Endothelial cell (in vitro differentiated cells): ENCODE data around the gene ZDHHC18. TPM values are rescaled to one million over a fixed set of nuclear protein-coding genes. Genes with fewer than 3 reads are reported as not detected.
A peak's percentile ranks its signal among the peaks of the same experiment; 100 is the strongest.

Experiments
- DNase-seq: peaks from one replicate; pipeline ENCODE4 v3.0.0; 2021; ENCODE audit warnings: low spot score
- H3K27ac Mint-ChIP-seq: one replicate; pipeline ENCODE4 v1.8.0; 2021; ENCODE audit warnings: mixed read lengths, inconsistent platforms; ENCODE audit not compliant: unreplicated experiment
- H3K27me3 Mint-ChIP-seq: one replicate; pipeline ENCODE4 v1.8.0; 2021; ENCODE audit warnings: mild to moderate bottlenecking, moderate library complexity, mixed read lengths, inconsistent platforms; ENCODE audit not compliant: unreplicated experiment
- H3K36me3 Mint-ChIP-seq: one replicate; pipeline ENCODE4 v1.8.0; 2021; ENCODE audit warnings: mild to moderate bottlenecking, low read depth, mixed read lengths, inconsistent platforms; ENCODE audit not compliant: unreplicated experiment
- H3K4me1 Mint-ChIP-seq: one replicate; pipeline ENCODE4 v1.8.0; 2021; ENCODE audit warnings: mild to moderate bottlenecking, mixed read lengths, inconsistent platforms; ENCODE audit not compliant: unreplicated experiment
- H3K4me3 Mint-ChIP-seq: one replicate; pipeline ENCODE4 v1.8.0; 2021; ENCODE audit warnings: mild to moderate bottlenecking, mixed read lengths, inconsistent platforms; ENCODE audit not compliant: unreplicated experiment
- H3K9me3 Mint-ChIP-seq: one replicate; pipeline ENCODE4 v1.8.0; 2021; ENCODE audit warnings: mixed read lengths, inconsistent platforms; ENCODE audit not compliant: unreplicated experiment
- total RNA-seq: library from RNA; stranded (reverse); fragmentation: NEBNext Ultra II Directional; extraction: Animal tissue kit (Norgen Biotek cat#: 25700); gene quantifications from one replicate; pipeline ENCODE4 v1.2.1, GENCODE V29; 2021; ENCODE audit not compliant: unreplicated experiment
- TF ChIP-seq, protein P1 (sequence below): fragments of 200-600 bp; sonication (generic); IDR thresholded peaks from one replicate; pipeline ENCODE4 v1.5.0; 2021; ENCODE audit warnings: antibody characterized with exemption; ENCODE audit not compliant: unreplicated experiment

The ZDHHC18 gene
- total RNA-seq, 1 donor from 2014 or later = 32.4 TPM

GRCh38 chr1:26782521-26783212 lies 43.8 kb upstream of the ZDHHC18 start:
- H3K9me3 Mint-ChIP-seq = no peaks in the 10 kb centered on the region
- TF ChIP-seq, protein P1, sequence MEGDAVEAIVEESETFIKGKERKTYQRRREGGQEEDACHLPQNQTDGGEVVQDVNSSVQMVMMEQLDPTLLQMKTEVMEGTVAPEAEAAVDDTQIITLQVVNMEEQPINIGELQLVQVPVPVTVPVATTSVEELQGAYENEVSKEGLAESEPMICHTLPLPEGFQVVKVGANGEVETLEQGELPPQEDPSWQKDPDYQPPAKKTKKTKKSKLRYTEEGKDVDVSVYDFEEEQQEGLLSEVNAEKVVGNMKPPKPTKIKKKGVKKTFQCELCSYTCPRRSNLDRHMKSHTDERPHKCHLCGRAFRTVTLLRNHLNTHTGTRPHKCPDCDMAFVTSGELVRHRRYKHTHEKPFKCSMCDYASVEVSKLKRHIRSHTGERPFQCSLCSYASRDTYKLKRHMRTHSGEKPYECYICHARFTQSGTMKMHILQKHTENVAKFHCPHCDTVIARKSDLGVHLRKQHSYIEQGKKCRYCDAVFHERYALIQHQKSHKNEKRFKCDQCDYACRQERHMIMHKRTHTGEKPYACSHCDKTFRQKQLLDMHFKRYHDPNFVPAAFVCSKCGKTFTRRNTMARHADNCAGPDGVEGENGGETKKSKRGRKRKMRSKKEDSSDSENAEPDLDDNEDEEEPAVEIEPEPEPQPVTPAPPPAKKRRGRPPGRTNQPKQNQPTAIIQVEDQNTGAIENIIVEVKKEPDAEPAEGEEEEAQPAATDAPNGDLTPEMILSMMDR = no peak
- peaks cover 55% of the 10 kb centered on the region for H3K4me1 Mint-ChIP-seq
- peaks cover 16% of the 10 kb centered on the region for H3K27me3 Mint-ChIP-seq
- no peak for DNase-seq
- peak overlapping the region; percentile 12 for H3K4me3 Mint-ChIP-seq
- H3K27ac Mint-ChIP-seq = peak overlapping the region; percentile 14
- H3K36me3 Mint-ChIP-seq = peaks cover 33% of the 10 kb centered on the region

DNA sequence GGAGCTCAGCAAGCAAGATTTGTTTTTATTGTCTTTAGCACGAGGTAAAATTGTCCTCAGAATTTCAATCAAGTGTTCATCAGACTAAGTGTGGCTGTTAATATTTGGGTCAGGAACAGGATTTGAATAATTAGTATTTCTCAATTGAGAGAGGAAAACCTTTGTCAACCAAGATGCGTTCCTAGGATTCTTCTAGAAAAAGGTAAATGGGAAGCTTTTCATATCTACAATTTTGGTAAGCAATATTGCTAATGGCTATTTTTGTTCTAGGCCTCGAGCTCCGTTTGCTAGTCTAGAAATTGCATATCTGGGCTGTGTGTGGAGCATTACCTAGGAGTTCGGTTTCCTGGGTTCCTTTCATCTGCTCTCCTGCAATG lies 42.9 kb upstream of the ZDHHC18 start:
- H3K27me3 Mint-ChIP-seq = peaks cover 17% of the 10 kb centered on the region
- peak overlapping the region; percentile 22 for H3K27ac Mint-ChIP-seq
- H3K4me3 Mint-ChIP-seq = no peak overlapping the region
- peaks cover 26% of the 10 kb centered on the region for H3K36me3 Mint-ChIP-seq
- H3K9me3 Mint-ChIP-seq = no peaks in the 10 kb centered on the region
- TF ChIP-seq, protein P1 = no peak
- DNase-seq = no peak
- peaks cover 53% of the 10 kb centered on the region for H3K4me1 Mint-ChIP-seq

DNA sequence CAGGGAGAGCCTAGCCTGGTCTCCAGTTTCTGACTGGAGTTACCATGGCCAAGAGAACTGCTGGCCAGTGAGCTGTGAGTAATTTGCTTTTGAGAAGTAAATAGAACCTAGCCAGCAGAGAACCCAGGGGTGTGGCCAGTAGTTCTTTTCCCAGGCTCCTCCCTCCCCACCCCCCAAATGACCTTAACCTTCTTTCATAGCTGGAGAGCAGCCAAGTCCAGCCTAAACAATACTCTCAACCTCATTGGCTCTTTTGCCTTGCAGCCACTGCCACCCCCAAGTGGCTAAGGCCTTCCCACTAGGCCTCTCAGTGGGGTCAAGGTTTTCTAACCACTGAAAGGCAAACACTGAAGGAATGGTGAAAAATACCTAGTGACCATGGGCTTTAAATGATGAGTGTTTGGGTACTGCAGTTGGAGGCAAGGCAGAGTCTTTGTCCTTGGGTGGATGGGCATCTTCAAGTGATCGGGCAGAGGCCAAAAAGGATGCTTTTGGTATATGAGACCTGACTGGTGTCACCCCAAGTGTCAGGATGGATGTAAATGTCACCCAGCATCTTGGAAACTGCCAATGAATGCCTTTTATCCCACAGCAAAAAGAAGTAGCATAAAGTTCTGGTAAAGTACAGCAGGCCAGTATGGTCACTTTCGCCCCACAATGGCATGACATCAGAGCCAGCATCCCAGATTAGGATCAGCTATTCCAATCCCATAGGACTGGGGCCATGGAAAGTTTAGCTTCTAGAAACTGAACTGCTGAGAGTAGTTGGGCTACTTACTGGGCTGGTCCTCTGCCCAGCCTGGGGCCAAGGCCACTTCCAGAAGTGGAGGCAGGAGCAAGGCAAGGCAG lies 42.2 kb upstream of the ZDHHC18 start:
- H3K27ac Mint-ChIP-seq = no peak overlapping the region
- H3K9me3 Mint-ChIP-seq = no peaks in the 10 kb centered on the region
- H3K4me3 Mint-ChIP-seq = no peak overlapping the region
- DNase-seq = no peak
- H3K4me1 Mint-ChIP-seq = peaks cover 53% of the 10 kb centered on the region
- peaks cover 20% of the 10 kb centered on the region for H3K36me3 Mint-ChIP-seq
- H3K27me3 Mint-ChIP-seq = peaks cover 17% of the 10 kb centered on the region
- TF ChIP-seq, protein P1 = no peak

- H3K36me3 Mint-ChIP-seq = peaks cover 14% of the 10 kb centered on the region
- peaks cover 17% of the 10 kb centered on the region for H3K27me3 Mint-ChIP-seq
- H3K9me3 Mint-ChIP-seq = no peaks in the 10 kb centered on the region
- H3K4me1 Mint-ChIP-seq = peaks cover 56% of the 10 kb centered on the region
- H3K27ac Mint-ChIP-seq = peak overlapping the region; percentile 92
- DNase-seq = no peak
- TF ChIP-seq, protein P1 = no peak
- no peak overlapping the region for H3K4me3 Mint-ChIP-seq
Measured at GRCh38 chr1:26784886-26785285, 41.6 kb upstream of the ZDHHC18 start.
